CD4-positive, CD25-positive, alpha-beta regulatory T cell (primary cell): Measurements from ENCODE around the gene CFAP54. TPM values are rescaled to one million over a fixed set of nuclear protein-coding genes. Genes with fewer than 3 reads are reported as not detected.

Experiments
- ATAC-seq, 2 donors: fragments of 150-1000 bp; cut with Tn5 transposase; one replicate each; pipeline ENCODE4 v1.10.0; 2021; ENCODE audit warnings: low read depth in 2 of 2, moderate number of reproducible peaks in 2 of 2, moderate library complexity in 1 of 2
- DNase-seq, 3 donors: peaks; one replicate each; pipeline versions ENCODE4 v3.0.0 to v3.0.0-alpha.2; 2012 to 2022; ENCODE audit warnings: mixed read lengths in 1 of 3
- H3K27ac ChIP-seq: one replicate; pipeline ENCODE4 v1.7.0; 2013; ENCODE audit warnings: mild to moderate bottlenecking, low read length; ENCODE audit not compliant: insufficient read depth, poor library complexity, severe bottlenecking
- H3K27me3 ChIP-seq: one replicate; pipeline ENCODE4 v1.7.0; 2013; ENCODE audit warnings: low read length; ENCODE audit not compliant: control insufficient read depth, insufficient read depth
- H3K36me3 ChIP-seq: one replicate; pipeline ENCODE4 v1.7.0; 2013; ENCODE audit warnings: mild to moderate bottlenecking, low read length, moderate library complexity; ENCODE audit not compliant: control insufficient read depth, insufficient read depth
- H3K4me1 ChIP-seq: 2 replicates; pipeline ENCODE4 v1.7.0; 2013; ENCODE audit warnings: mild to moderate bottlenecking, low read length; ENCODE audit not compliant: insufficient read depth, control insufficient read depth, poor library complexity, severe bottlenecking
- H3K4me3 ChIP-seq: one replicate; pipeline ENCODE4 v1.7.0; 2013; ENCODE audit warnings: low read depth, mild to moderate bottlenecking, low read length, moderate library complexity
- H3K9me3 ChIP-seq, 2 experiments: 1 replicate in 1 of 2; 2 replicates in 1 of 2; pipeline ENCODE4 v1.7.0; 2013; ENCODE audit warnings: low read length in 2 of 2, mild to moderate bottlenecking in 1 of 2, moderate library complexity in 1 of 2; ENCODE audit not compliant: control insufficient read depth in 2 of 2
- H3K27ac Mint-ChIP-seq, 3 donors: one replicate each; pipeline ENCODE4 v1.8.0; 2020 to 2022; ENCODE audit warnings: mild to moderate bottlenecking in 3 of 3, mixed read lengths in 3 of 3, moderate library complexity in 2 of 3
- H3K27me3 Mint-ChIP-seq: one replicate; pipeline ENCODE4 v1.8.0; 2022; ENCODE audit warnings: mild to moderate bottlenecking, mixed read lengths
- H3K36me3 Mint-ChIP-seq: one replicate; pipeline ENCODE4 v1.8.0; 2020; ENCODE audit warnings: mixed read lengths
- H3K4me1 Mint-ChIP-seq, 4 donors: one replicate each; pipeline ENCODE4 v1.8.0; 2020 to 2022; ENCODE audit warnings: mixed read lengths in 4 of 4, mild to moderate bottlenecking in 1 of 4
- H3K4me3 Mint-ChIP-seq, 4 donors: one replicate each; pipeline ENCODE4 v1.8.0; 2020 to 2022; ENCODE audit warnings: mild to moderate bottlenecking in 4 of 4, mixed read lengths in 4 of 4, moderate library complexity in 3 of 4
- H3K9me3 Mint-ChIP-seq, 7 donors: one replicate each; pipeline ENCODE4 v1.8.0; 2020 to 2022; ENCODE audit warnings: mixed read lengths in 7 of 7, mild to moderate bottlenecking in 3 of 7, moderate library complexity in 2 of 7
- polyA plus RNA-seq, 4 donors: library from polyadenylated mRNA; unstranded; fragments of 300-500 nt; fragmentation: Illumina TruSeq; gene quantifications; one replicate each; pipeline ENCODE4 v1.2.3, GENCODE V29; 2021
- total RNA-seq: library from RNA; stranded (reverse); gene quantifications from one replicate; pipeline ENCODE4 v1.2.3, GENCODE V29; 2022

CFAP54 gene
- total and polyA plus RNA-seq, 5 donors from 2014 or later: 0.07 to 0.32 (median 0.27) TPM; not detected in 2

GRCh38 chr12:96912943-96913342 lies 423.6 kb downstream of the CFAP54 start:
- H3K27ac Mint-ChIP-seq: peak overlapping the region in 1 of 3 donors; percentile 33
- ATAC-seq (no peak), DNase-seq (no peak)
- Histone ChIP-seq H3K36me3 (peaks cover 5% of the 10 kb centered on the region), H3K27me3 (no peaks in the 10 kb centered on the region), H3K4me1 (peaks cover 31% of the 10 kb centered on the region), H3K27ac (no peak overlapping the region), H3K4me3 (no peak overlapping the region), H3K9me3 (no peaks in the 10 kb centered on the region)
- H3K9me3 Mint-ChIP-seq: peaks cover 0 to 6% (median 0%) of the 10 kb centered on the region in 7 donors
- H3K4me3 Mint-ChIP-seq: no peak overlapping the region
- H3K36me3 Mint-ChIP-seq: peaks cover 15% of the 10 kb centered on the region
- no peaks in the 10 kb centered on the region for H3K27me3 Mint-ChIP-seq
- H3K4me1 Mint-ChIP-seq: peaks cover 50 to 70% (median 55%) of the 10 kb centered on the region in 4 donors

GRCh38 chr12:96919510-96920210 lies 430.3 kb downstream of the CFAP54 start:
- DNase-seq: no peak
- H3K27ac Mint-ChIP-seq: peak overlapping the region in 2 of 3 donors; percentile 12 to 40
- H3K9me3 Mint-ChIP-seq: peaks cover 0 to 6% (median 0%) of the 10 kb centered on the region in 7 donors
- ATAC-seq: no peak
- H3K4me3 ChIP-seq: no peak overlapping the region
- H3K36me3 ChIP-seq: peaks cover 10% of the 10 kb centered on the region
- no peaks in the 10 kb centered on the region for H3K27me3 Mint-ChIP-seq
- no peak overlapping the region for H3K4me3 Mint-ChIP-seq
- H3K9me3 ChIP-seq: no peaks in the 10 kb centered on the region
- H3K27ac ChIP-seq: no peak overlapping the region
- H3K4me1 ChIP-seq: no peaks in the 10 kb centered on the region
- H3K36me3 Mint-ChIP-seq: peaks cover 20% of the 10 kb centered on the region
- peaks cover 29 to 45% (median 39%) of the 10 kb centered on the region in 4 donors for H3K4me1 Mint-ChIP-seq
- no peaks in the 10 kb centered on the region for H3K27me3 ChIP-seq

Other genes starting within 250 kb of the CFAP54 start
- 120 TPM for gene CDK17, start 89.1 kb upstream of the CFAP54 start, total RNA-seq
- 10 to 100 TPM; 21.6 to 33.5 (median 24.6) TPM for gene CDK17, start 89.1 kb upstream of the CFAP54 start, polyA plus RNA-seq